GM23338 (cell line): ENCODE data around the gene ADGRG7. TPM values are rescaled to one million over a fixed set of nuclear protein-coding genes. Genes with fewer than 3 reads are reported as not detected.

Source experiments
- ATAC-seq: fragments of 200-7000 bp; cut with Tn5 transposase; 3 replicates; pipeline ENCODE4 v1.9.1; 2020
- DNase-seq: peaks from one replicate; pipeline ENCODE4 v3.0.0-alpha.2; 2015; ENCODE audit warnings: low spot score
- H2AFZ ChIP-seq: fragments of 200-600 bp; sonication (generic); 2 replicates; pipeline ENCODE4 v1.8.0; 2016; ENCODE audit warnings: antibody characterized with exemption, mild to moderate bottlenecking, moderate library complexity
- H3F3A ChIP-seq: fragments of 200-600 bp; sonication (generic); replicated peaks from 2 replicates; pipeline ENCODE4 v1.8.0; 2017; ENCODE audit warnings: antibody characterized with exemption, mixed run types, low read depth
- H3K27ac ChIP-seq: fragments of 200-600 bp; sonication (generic); 2 replicates; pipeline ENCODE4 v1.6.1; 2016; ENCODE audit warnings: low read depth
- H3K27me3 ChIP-seq: fragments of 200-600 bp; sonication (generic); 2 replicates; pipeline ENCODE4 v1.8.0; 2016; ENCODE audit warnings: mild to moderate bottlenecking, mixed run types, moderate library complexity; ENCODE audit not compliant: insufficient read depth
- H3K36me3 ChIP-seq: fragments of 200-600 bp; sonication (generic); 2 replicates; pipeline ENCODE4 v1.8.0; 2016; ENCODE audit warnings: mild to moderate bottlenecking; ENCODE audit not compliant: insufficient read depth
- H3K4me1 ChIP-seq: fragments of 200-600 bp; sonication (generic); 2 replicates; pipeline ENCODE4 v1.8.0; 2016; ENCODE audit warnings: mild to moderate bottlenecking, moderate library complexity; ENCODE audit not compliant: insufficient read depth
- H3K4me2 ChIP-seq: fragments of 200-600 bp; sonication (generic); 2 replicates; pipeline ENCODE4 v1.7.1; 2017; ENCODE audit warnings: mixed run types
- H3K4me3 ChIP-seq: fragments of 200-600 bp; sonication (generic); 2 replicates; pipeline ENCODE4 v1.6.1; 2016; ENCODE audit warnings: mixed run types
- H3K79me2 ChIP-seq: fragments of 200-600 bp; sonication (generic); replicated peaks from 2 replicates; pipeline ENCODE4 v1.8.0; 2017; ENCODE audit warnings: mild to moderate bottlenecking; ENCODE audit not compliant: insufficient read depth
- H3K9me2 ChIP-seq: fragments of 200-600 bp; sonication (generic); 2 replicates; pipeline ENCODE4 v1.8.0; 2017; ENCODE audit not compliant: insufficient read depth
- H4K20me1 ChIP-seq: fragments of 200-600 bp; sonication (generic); replicated peaks from 2 replicates; pipeline ENCODE4 v1.8.0; 2017; ENCODE audit warnings: mild to moderate bottlenecking; ENCODE audit not compliant: insufficient read depth
- H3K27ac Mint-ChIP-seq: 2 replicates; pipeline ENCODE4 v1.8.0; 2020; ENCODE audit warnings: inconsistent platforms, mild to moderate bottlenecking, moderate library complexity, mixed read lengths
- H3K27me3 Mint-ChIP-seq: 3 replicates; pipeline ENCODE4 v1.8.0; 2022; ENCODE audit warnings: low read depth, mild to moderate bottlenecking, moderate library complexity, mixed read lengths, inconsistent platforms; ENCODE audit not compliant: insufficient read depth, poor library complexity
- H3K36me3 Mint-ChIP-seq: 3 replicates; pipeline ENCODE4 v1.8.0; 2021; ENCODE audit warnings: low read depth, mild to moderate bottlenecking, inconsistent platforms, moderate library complexity, mixed read lengths
- H3K4me1 Mint-ChIP-seq: 3 replicates; pipeline ENCODE4 v1.8.0; 2020; ENCODE audit warnings: mild to moderate bottlenecking, inconsistent platforms, mixed read lengths
- H3K4me3 Mint-ChIP-seq: 3 replicates; pipeline ENCODE4 v1.8.0; 2021; ENCODE audit warnings: moderate library complexity, mild to moderate bottlenecking, inconsistent platforms, mixed read lengths
- H3K9me3 Mint-ChIP-seq: 3 replicates; pipeline ENCODE4 v1.8.0; 2020; ENCODE audit warnings: moderate library complexity, mild to moderate bottlenecking, inconsistent platforms, mixed read lengths
- CREB1 ChIP-seq: fragments of 250-450 bp; sonication (Bioruptor Pico); IDR thresholded peaks from 2 replicates; pipeline ENCODE4 v1.5.0; 2020; ENCODE audit warnings: low read depth, mild to moderate bottlenecking, moderate library complexity
- CTCF ChIP-seq, 2 experiments: fragments of 200-600 bp in 1 of 2; sonication (generic) in 1 of 2; conservative IDR thresholded peaks; 2 replicates each; pipeline versions ENCODE4 v1.5.1 to v1.6.1; 2016 to 2017; ENCODE audit warnings: antibody characterized with exemption in 2 of 2, low read depth in 2 of 2, mild to moderate bottlenecking in 2 of 2, moderate library complexity in 1 of 2
- ETS1 ChIP-seq: IDR thresholded peaks from 2 replicates; pipeline ENCODE4 v1.6.1; 2016; ENCODE audit warnings: antibody characterized with exemption
- EZH2 ChIP-seq: fragments of 200-600 bp; sonication (generic); IDR thresholded peaks from one replicate; pipeline ENCODE4 v1.8.0; 2017; ENCODE audit warnings: antibody characterized with exemption, mild to moderate bottlenecking, low read depth; ENCODE audit not compliant: unreplicated experiment
- EZH2phosphoT487 ChIP-seq: fragments of 200-600 bp; sonication (generic); IDR thresholded peaks from one replicate; pipeline ENCODE4 v1.8.1; 2018; ENCODE audit warnings: antibody characterized with exemption; ENCODE audit not compliant: unreplicated experiment
- JUNB ChIP-seq: IDR thresholded peaks from one replicate; pipeline ENCODE4 v1.6.1; 2016; ENCODE audit warnings: antibody characterized with exemption; ENCODE audit not compliant: unreplicated experiment
- NANOG ChIP-seq: IDR thresholded peaks from 2 replicates; pipeline ENCODE4 v1.6.1; 2016; ENCODE audit warnings: antibody characterized with exemption, borderline replicate concordance
- POLR2AphosphoS5 ChIP-seq: IDR thresholded peaks from 2 replicates; pipeline ENCODE4 v1.6.1; 2016; ENCODE audit warnings: antibody characterized with exemption, low read depth
- REST ChIP-seq: IDR thresholded peaks from one replicate; pipeline ENCODE4 v1.6.1; 2018; ENCODE audit warnings: antibody characterized with exemption; ENCODE audit not compliant: unreplicated experiment
- STAT1 ChIP-seq: IDR thresholded peaks from one replicate; pipeline ENCODE4 v1.6.1; 2016; ENCODE audit warnings: antibody characterized with exemption; ENCODE audit not compliant: unreplicated experiment
- ZNF114 ChIP-seq: fragments of 250-450 bp; sonication (Bioruptor Pico); IDR thresholded peaks from 2 replicates; pipeline ENCODE4 v1.5.0; 2020; ENCODE audit warnings: mild to moderate bottlenecking, moderate library complexity
- ZNF331 ChIP-seq: fragments of 250-450 bp; sonication (Bioruptor Pico); IDR thresholded peaks from 2 replicates; pipeline ENCODE4 v1.5.0; 2020; ENCODE audit warnings: low read depth, mild to moderate bottlenecking, moderate library complexity
- long read RNA-seq: library from polyadenylated mRNA; unstranded; transcript quantifications from one replicate; pipeline ENCODE4 v2.0.0, GENCODE V29; 2020; ENCODE audit not compliant: unreplicated experiment
- polyA plus RNA-seq: library from polyadenylated mRNA; unstranded; fragments of >200 nt; fragmentation: Nextera tagmentation; extraction: Ambion mirVana; gene quantifications from 2 replicates; pipeline ENCODE4 v1.2.1, GENCODE V29; 2016
- total RNA-seq: library from RNA; depleted of rRNA; stranded (reverse); fragments of >200 nt; shearing (Covaris generic); gene quantifications from 2 replicates; pipeline ENCODE4 v1.2.3, GENCODE V29; 2014; rRNA removed

The ADGRG7 gene
- total RNA-seq (not detected in 2 replicates), polyA plus RNA-seq (not detected in 2 replicates)
- long read RNA-seq: 0 reads

- Histone ChIP-seq H3K4me2 (no peak within 1 kb of the TSS), H3K27ac (no peak within 1 kb of the TSS), H3K4me1 (no peaks in the 10 kb centered on the region; the same call in 1 of the 2 replicates), H3K36me3 (no peaks in the 10 kb centered on the region), H3K27me3 (no peaks in the 10 kb centered on the region), H4K20me1 (no peaks in the 10 kb centered on the region), H3K79me2 (no peaks in the 10 kb centered on the region), H3K4me3 (no peak within 1 kb of the TSS), H3K9me2 (0 out of 2 replicates have a peak, but pooled peaks cover 3% of the 10 kb centered on the region), H3F3A (no peaks in the 10 kb centered on the region), H2AFZ (peak within 1 kb of the TSS; percentile 75; the same call in 1 of the 2 replicates)
- no peak within 1 kb of the TSS for H3K4me3 Mint-ChIP-seq
- H3K36me3 Mint-ChIP-seq: no peaks in the 10 kb centered on the region
- H3K27me3 Mint-ChIP-seq: peaks cover 2% of the 10 kb centered on the region
- ATAC-seq: no peak
- TF ChIP-seq STAT1 (no peak), EZH2phosphoT487 (no peak), ZNF114 (CRISPR knock-in tag) (no peak), NANOG (no peak), JUNB (no peak), EZH2 (no peak), ZNF331 (CRISPR knock-in tag) (no peak), CREB1 (CRISPR knock-in tag) (no peak), CTCF (conservative IDR thresholded peaks at IDR 0.05; ENCODE audit: low read depth in 2 of 2) (no peak), ETS1 (no peak), POLR2AphosphoS5 (no peak)
- peaks cover 8% of the 10 kb centered on the region; the same call in 2 of the 3 replicates for H3K4me1 Mint-ChIP-seq
- H3K9me3 Mint-ChIP-seq: no peaks in the 10 kb centered on the region
- no peak within 1 kb of the TSS; the same call in 1 of the 2 replicates for H3K27ac Mint-ChIP-seq
- no peak for DNase-seq
Observed at GRCh38 chr3:100609305-100609704, at the start of gene ADGRG7. ADGRG7 (plus strand) TSS chr3:100609601; CDS start chr3:100609857, 256 bp downstream.

GRCh38 chr3:100560426-100560825 lies 49.0 kb upstream of the ADGRG7 start:
- Mint-ChIP-seq H3K27me3 (no peaks in the 10 kb centered on the region), H3K9me3 (no peaks in the 10 kb centered on the region), H3K27ac (peak overlapping the region; percentile 80), H3K4me3 (no peak overlapping the region), H3K36me3 (no peaks in the 10 kb centered on the region), H3K4me1 (peaks cover 27% of the 10 kb centered on the region)
- DNase-seq (no peak), ATAC-seq (no peak)
- H3K4me1 ChIP-seq: peaks cover 19% of the 10 kb centered on the region
- H3K27ac ChIP-seq: no peak overlapping the region
- no peak overlapping the region for H2AFZ ChIP-seq
- H3K27me3 ChIP-seq: no peaks in the 10 kb centered on the region
- no peaks in the 10 kb centered on the region for H3K79me2 ChIP-seq
- no peaks in the 10 kb centered on the region for H3K36me3 ChIP-seq
- H3F3A ChIP-seq: no peaks in the 10 kb centered on the region
- no peak overlapping the region for H3K4me3 ChIP-seq
- H3K4me2 ChIP-seq: no peak overlapping the region
- no peaks in the 10 kb centered on the region for H4K20me1 ChIP-seq
- peaks cover 2% of the 10 kb centered on the region; the same call in 1 of the 2 replicates for H3K9me2 ChIP-seq
- no peak for TF ChIP-seq EZH2
- no peak for TF ChIP-seq CTCF (conservative IDR thresholded peaks at IDR 0.05; ENCODE audit: low read depth in 2 of 2)
- no peak for TF ChIP-seq ZNF114 (CRISPR knock-in tag)
- no peak for TF ChIP-seq ZNF331 (CRISPR knock-in tag)
- no peak for TF ChIP-seq EZH2phosphoT487
- TF ChIP-seq JUNB: no peak
- no peak for TF ChIP-seq STAT1
- no peak for TF ChIP-seq POLR2AphosphoS5
- no peak for TF ChIP-seq REST
- TF ChIP-seq NANOG: no peak
- no peak for TF ChIP-seq CREB1 (CRISPR knock-in tag)
